Stomach smooth muscle (tissue), 2 donors: ENCODE measurements around the gene KDM2B.

Experiments
- H3K27ac ChIP-seq: one replicate; pipeline ENCODE4 v1.7.0; 2013; ENCODE audit warnings: mild to moderate bottlenecking, low read length, inconsistent platforms
- H3K27me3 ChIP-seq, 2 donors: one replicate each; pipeline ENCODE4 v1.7.0; 2013; ENCODE audit warnings: low read length in 2 of 2; ENCODE audit not compliant: insufficient read depth in 2 of 2, control insufficient read depth in 1 of 2
- H3K36me3 ChIP-seq, 2 donors: one replicate each; pipeline ENCODE4 v1.7.0; 2013; ENCODE audit warnings: low read length in 2 of 2; ENCODE audit not compliant: control insufficient read depth in 2 of 2, insufficient read depth in 2 of 2
- H3K4me1 ChIP-seq: one replicate; pipeline ENCODE4 v1.7.0; 2013; ENCODE audit warnings: low read length; ENCODE audit not compliant: control insufficient read depth, insufficient read depth
- H3K4me3 ChIP-seq, 2 donors: one replicate each; pipeline ENCODE4 v1.7.0; 2013; ENCODE audit warnings: low read length in 2 of 2
- H3K9ac ChIP-seq, 2 donors: one replicate each; pipeline ENCODE4 v1.7.0; 2013; ENCODE audit warnings: low read length in 2 of 2, mild to moderate bottlenecking in 1 of 2
- H3K9me3 ChIP-seq, 2 donors: one replicate each; pipeline ENCODE4 v1.7.0; 2013; ENCODE audit warnings: low read length in 2 of 2; ENCODE audit not compliant: control insufficient read depth in 2 of 2
- donor health status: healthy.
- donor health status: Pancreatic carcinoma.

The KDM2B gene

GRCh38 chr12:121524196-121524916, 56.5 kb downstream of the KDM2B start:
- H3K4me3 ChIP-seq = no peak overlapping the region
- H3K27me3 ChIP-seq = no peaks in the 10 kb centered on the region
- no peaks in the 10 kb centered on the region for H3K9me3 ChIP-seq
- no peak overlapping the region for H3K27ac ChIP-seq
- no peak overlapping the region for H3K9ac ChIP-seq
- H3K4me1 ChIP-seq = no peaks in the 10 kb centered on the region
- H3K36me3 ChIP-seq = peaks cover 9 to 12% of the 10 kb centered on the region in 2 donors

GRCh38 chr12:121523741-121524140, 57.1 kb downstream of the KDM2B start:
- Histone ChIP-seq H3K9ac (no peak overlapping the region), H3K36me3 (peaks cover 9 to 14% of the 10 kb centered on the region in 2 donors), H3K27me3 (no peaks in the 10 kb centered on the region), H3K27ac (no peak overlapping the region), H3K9me3 (no peaks in the 10 kb centered on the region), H3K4me1 (no peaks in the 10 kb centered on the region), H3K4me3 (no peak overlapping the region)

- H3K9me3 ChIP-seq = no peaks in the 10 kb centered on the region
- H3K4me3 ChIP-seq = no peak overlapping the region
- peaks cover 9 to 12% of the 10 kb centered on the region in 2 donors for H3K36me3 ChIP-seq
- no peak overlapping the region for H3K27ac ChIP-seq
- no peak overlapping the region for H3K9ac ChIP-seq
- no peaks in the 10 kb centered on the region for H3K4me1 ChIP-seq
- no peaks in the 10 kb centered on the region for H3K27me3 ChIP-seq
Measured at GRCh38 chr12:121522971-121523370, 57.9 kb downstream of the KDM2B start.

- peaks cover 8 to 11% of the 10 kb centered on the region in 2 donors for H3K36me3 ChIP-seq
- H3K27me3 ChIP-seq = no peaks in the 10 kb centered on the region
- H3K27ac ChIP-seq = no peak overlapping the region
- no peaks in the 10 kb centered on the region for H3K9me3 ChIP-seq
- H3K4me1 ChIP-seq = no peaks in the 10 kb centered on the region
- H3K9ac ChIP-seq = no peak overlapping the region
- no peak overlapping the region for H3K4me3 ChIP-seq
Measured at GRCh38 chr12:121520586-121521086, 60.2 kb downstream of the KDM2B start.

GRCh38 chr12:121520119-121520518, 60.7 kb downstream of the KDM2B start:
- no peaks in the 10 kb centered on the region for H3K4me1 ChIP-seq
- peaks cover 5 to 9% of the 10 kb centered on the region in 2 donors for H3K36me3 ChIP-seq
- H3K4me3 ChIP-seq = no peak overlapping the region
- no peak overlapping the region for H3K27ac ChIP-seq
- H3K9ac ChIP-seq = no peak overlapping the region
- H3K27me3 ChIP-seq = no peaks in the 10 kb centered on the region
- no peaks in the 10 kb centered on the region for H3K9me3 ChIP-seq

- no peaks in the 10 kb centered on the region for H3K9me3 ChIP-seq
- no peaks in the 10 kb centered on the region for H3K27me3 ChIP-seq
- no peak overlapping the region for H3K4me3 ChIP-seq
- peaks cover 1 to 7% of the 10 kb centered on the region in 2 donors for H3K36me3 ChIP-seq
- H3K9ac ChIP-seq = no peak overlapping the region
- H3K27ac ChIP-seq = no peak overlapping the region
- no peaks in the 10 kb centered on the region for H3K4me1 ChIP-seq
Measured at GRCh38 chr12:121519227-121519626, 61.6 kb downstream of the KDM2B start.

GRCh38 chr12:121518656-121519055, 62.2 kb downstream of the KDM2B start:
- H3K4me3 ChIP-seq = no peak overlapping the region
- H3K27ac ChIP-seq = no peak overlapping the region
- no peaks in the 10 kb centered on the region for H3K9me3 ChIP-seq
- H3K9ac ChIP-seq = no peak overlapping the region
- H3K36me3 ChIP-seq = peaks cover 0 to 5% of the 10 kb centered on the region in 2 donors
- H3K27me3 ChIP-seq = no peaks in the 10 kb centered on the region
- H3K4me1 ChIP-seq = no peaks in the 10 kb centered on the region

GRCh38 chr12:121516437-121517011, 64.3 kb downstream of the KDM2B start:
- Histone ChIP-seq H3K36me3 (peaks cover 0 to 7% of the 10 kb centered on the region in 2 donors), H3K27me3 (no peaks in the 10 kb centered on the region), H3K9ac (no peak overlapping the region), H3K4me1 (no peaks in the 10 kb centered on the region), H3K9me3 (no peaks in the 10 kb centered on the region), H3K27ac (no peak overlapping the region), H3K4me3 (no peak overlapping the region)

GRCh38 chr12:121515615-121516014, 65.2 kb downstream of the KDM2B start:
- Histone ChIP-seq H3K4me3 (no peak overlapping the region), H3K9me3 (no peaks in the 10 kb centered on the region), H3K27ac (no peak overlapping the region), H3K9ac (no peak overlapping the region), H3K4me1 (no peaks in the 10 kb centered on the region), H3K36me3 (peaks cover 0 to 7% of the 10 kb centered on the region in 2 donors), H3K27me3 (no peaks in the 10 kb centered on the region)

- H3K4me1 ChIP-seq = no peaks in the 10 kb centered on the region
- no peaks in the 10 kb centered on the region for H3K9me3 ChIP-seq
- peaks cover 0 to 3% of the 10 kb centered on the region in 2 donors for H3K36me3 ChIP-seq
- H3K27ac ChIP-seq = no peak overlapping the region
- H3K4me3 ChIP-seq = no peak overlapping the region
- H3K9ac ChIP-seq = no peak overlapping the region
- no peaks in the 10 kb centered on the region for H3K27me3 ChIP-seq
Measured at GRCh38 chr12:121514184-121514742, 66.6 kb downstream of the KDM2B start.
